CD4-positive, alpha-beta T cell treated with Interleukin-21 for 1 hour (primary cell): ENCODE data around the gene PCDH1.
"Not testable (repeated sequence)": the region's sequence is repeated elsewhere in the genome, so short reads cannot be mapped to it uniquely, and the experiment has no call there.

Source experiments
- DNase-seq: peaks from one replicate; pipeline ENCODE4 v3.0.0-alpha.2; 2020

Gene PCDH1

GRCh38 chr5:141897425-141897824 is 19.2 kb upstream of the PCDH1 start:
- DNase-seq, result no peak

GRCh38 chr5:141890429-141890828 is 12.2 kb upstream of the PCDH1 start:
- DNase-seq, result not testable (repeated sequence)

- no peak for DNase-seq
Observed at GRCh38 chr5:141889282-141889871, 11.2 kb upstream of the PCDH1 start.

GRCh38 chr5:141883892-141884318 is 5.7 kb upstream of the PCDH1 start:
- DNase-seq, result no peak

GRCh38 chr5:141883184-141883891 is 5.1 kb upstream of the PCDH1 start:
- DNase-seq, result peak; percentile 15

GRCh38 chr5:141882594-141883183 is 4.5 kb upstream of the PCDH1 start:
- no peak for DNase-seq

GRCh38 chr5:141881886-141882285 is 3.7 kb upstream of the PCDH1 start:
- no peak for DNase-seq

- DNase-seq, result no peak
Observed at GRCh38 chr5:141880961-141881801, 3.0 kb upstream of the PCDH1 start.

GRCh38 chr5:141879941-141880738 is 1.9 kb upstream of the PCDH1 start:
- DNase-seq, result no peak

GRCh38 chr5:141879426-141879759 is 1.2 kb upstream of the PCDH1 start:
- DNase-seq, result no peak

- peak; percentile 94 for DNase-seq
Observed at GRCh38 chr5:141878711-141879425, 658 bp upstream of the PCDH1 start.

- peak; percentile 29 for DNase-seq
Observed at GRCh38 chr5:141877356-141878185, 639 bp downstream of the PCDH1 start.

- DNase-seq, result peak; percentile 34
Observed at GRCh38 chr5:141876628-141877355, 1.4 kb downstream of the PCDH1 start.

- DNase-seq, result peak; percentile 18
Observed at GRCh38 chr5:141875795-141876627, 2.2 kb downstream of the PCDH1 start.

GRCh38 chr5:141875022-141875740 is 3.0 kb downstream of the PCDH1 start:
- no peak for DNase-seq

GRCh38 chr5:141874262-141874964 is 3.8 kb downstream of the PCDH1 start:
- no peak for DNase-seq

GRCh38 chr5:141873933-141874261 is 4.3 kb downstream of the PCDH1 start:
- DNase-seq, result no peak
